Vagina (tissue), 2 donors: ENCODE results near the gene MSI2. TPM values are rescaled to one million over a fixed set of nuclear protein-coding genes. Genes with fewer than 3 reads are reported as not detected.

Experiments used
- DNase-seq, 2 donors: peaks; one replicate each; pipeline ENCODE4 v3.0.0-alpha.2; 2017; ENCODE audit errors: extremely low spot score in 2 of 2
- H3K27ac ChIP-seq: fragments of 200-600 bp; sonication (generic); one replicate; pipeline ENCODE4 v1.5.1; 2019
- H3K27me3 ChIP-seq: fragments of 200-600 bp; sonication (generic); one replicate; pipeline ENCODE4 v1.5.1; 2019
- H3K36me3 ChIP-seq, 2 donors: fragments of 200-600 bp; sonication (generic); one replicate each; pipeline ENCODE4 v1.5.1; 2017 to 2019
- H3K4me1 ChIP-seq: fragments of 200-600 bp; sonication (generic); one replicate; pipeline ENCODE4 v1.5.1; 2019
- H3K4me3 ChIP-seq, 2 donors: fragments of 200-600 bp; sonication (generic); 1 replicate in 1 of 2; 2 replicates in 1 of 2; pipeline ENCODE4 v1.5.1; 2016 to 2019
- H3K9me3 ChIP-seq: fragments of 200-600 bp; sonication (generic); one replicate; pipeline ENCODE4 v1.5.1; 2019
- POLR2A ChIP-seq, 2 donors: fragments of 450-650 bp; IDR thresholded peaks; one replicate each; pipeline ENCODE4 v1.6.1; 2017; ENCODE audit warnings: antibody characterized with exemption in 2 of 2, mild to moderate bottlenecking in 2 of 2, moderate library complexity in 2 of 2
- POLR2AphosphoS5 ChIP-seq, 2 donors: sonication (generic); formaldehyde crosslinking; IDR thresholded peaks; one replicate each; pipeline ENCODE4 v1.9.0; 2017; ENCODE audit warnings: antibody characterized with exemption in 2 of 2, mild to moderate bottlenecking in 2 of 2, low read depth in 1 of 2; ENCODE audit not compliant: insufficient read depth in 1 of 2
- intact Hi-C: fragments of 100-400 bp; cut with DNase I; formaldehyde crosslinking; loops from one replicate; pipeline ENCODE4 v1.15.1; 2023
- total RNA-seq: library from RNA; depleted of rRNA; stranded (reverse); fragments of >200 nt; gene quantifications from one replicate; pipeline ENCODE4 v1.2.3, GENCODE V29; 2016
- TF ChIP-seq, protein P1 (sequence below), 3 experiments: fragments of 450-650 bp in 2 of 3; fragments of 200-600 bp in 1 of 3; sonication (generic) in 1 of 3; IDR thresholded peaks; one replicate each; pipeline ENCODE4 v1.5.1; 2017 to 2019; ENCODE audit warnings: antibody characterized with exemption in 3 of 3, mild to moderate bottlenecking in 2 of 3, moderate library complexity in 2 of 3

The MSI2 gene
- total RNA-seq, 1 donor from 2014 or later: 27.3 TPM

DNA sequence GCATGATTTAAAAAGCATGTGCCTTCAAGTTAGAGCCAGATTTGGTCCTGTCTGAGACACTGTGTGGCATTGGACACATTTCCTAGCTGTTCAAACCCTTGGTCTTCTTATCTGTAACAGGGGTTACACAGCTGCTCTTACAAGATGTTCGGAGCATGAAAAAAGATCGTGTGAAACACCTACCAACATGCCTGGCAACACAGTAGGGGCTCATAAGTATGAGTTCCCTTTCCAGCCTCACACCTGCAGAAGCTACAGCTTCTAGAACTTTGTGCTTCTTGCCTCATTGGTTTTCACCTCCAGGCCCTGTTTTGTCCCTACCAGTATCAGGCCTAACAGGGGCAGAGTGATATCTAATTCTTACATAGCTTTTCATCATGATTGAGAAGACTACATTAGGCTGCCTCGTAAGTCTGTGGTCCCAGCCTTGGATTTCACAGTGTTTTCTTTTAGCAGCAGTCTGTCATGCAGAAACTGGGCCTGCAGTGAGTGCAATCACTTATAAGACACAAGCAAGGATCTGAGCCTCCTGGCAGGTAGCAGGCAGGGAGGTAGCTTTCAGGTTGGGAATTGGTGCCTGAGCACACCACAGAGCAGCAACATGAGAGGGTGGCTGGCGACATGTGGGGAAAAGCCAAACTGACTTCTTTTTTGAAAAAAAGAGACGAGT lies 410.0 kb downstream of the MSI2 start:
- H3K9me3 ChIP-seq: no peaks in the 10 kb centered on the region
- TF ChIP-seq, protein P1, sequence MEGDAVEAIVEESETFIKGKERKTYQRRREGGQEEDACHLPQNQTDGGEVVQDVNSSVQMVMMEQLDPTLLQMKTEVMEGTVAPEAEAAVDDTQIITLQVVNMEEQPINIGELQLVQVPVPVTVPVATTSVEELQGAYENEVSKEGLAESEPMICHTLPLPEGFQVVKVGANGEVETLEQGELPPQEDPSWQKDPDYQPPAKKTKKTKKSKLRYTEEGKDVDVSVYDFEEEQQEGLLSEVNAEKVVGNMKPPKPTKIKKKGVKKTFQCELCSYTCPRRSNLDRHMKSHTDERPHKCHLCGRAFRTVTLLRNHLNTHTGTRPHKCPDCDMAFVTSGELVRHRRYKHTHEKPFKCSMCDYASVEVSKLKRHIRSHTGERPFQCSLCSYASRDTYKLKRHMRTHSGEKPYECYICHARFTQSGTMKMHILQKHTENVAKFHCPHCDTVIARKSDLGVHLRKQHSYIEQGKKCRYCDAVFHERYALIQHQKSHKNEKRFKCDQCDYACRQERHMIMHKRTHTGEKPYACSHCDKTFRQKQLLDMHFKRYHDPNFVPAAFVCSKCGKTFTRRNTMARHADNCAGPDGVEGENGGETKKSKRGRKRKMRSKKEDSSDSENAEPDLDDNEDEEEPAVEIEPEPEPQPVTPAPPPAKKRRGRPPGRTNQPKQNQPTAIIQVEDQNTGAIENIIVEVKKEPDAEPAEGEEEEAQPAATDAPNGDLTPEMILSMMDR (IDR thresholded peaks at IDR 0.05): no peak
- TF ChIP-seq POLR2A (IDR thresholded peaks at IDR 0.05) (no peak), POLR2AphosphoS5 (IDR thresholded peaks at IDR 0.05; ENCODE audit: insufficient read depth in 1 of 2, low read depth in 1 of 2) (no peak)
- intact Hi-C loops: no loop called here
- DNase-seq: peak in 1 of 2 donors; percentile 75
- peaks cover 6% of the 10 kb centered on the region for H3K4me1 ChIP-seq
- H3K27me3 ChIP-seq: no peaks in the 10 kb centered on the region
- H3K36me3 ChIP-seq: no peaks in the 10 kb centered on the region
- no peak overlapping the region for H3K27ac ChIP-seq
- H3K4me3 ChIP-seq: no peak overlapping the region

GRCh38 chr17:57666946-57667345 lies 410.6 kb downstream of the MSI2 start:
- H3K27me3 ChIP-seq: no peaks in the 10 kb centered on the region
- H3K4me1 ChIP-seq: peaks cover 12% of the 10 kb centered on the region
- H3K36me3 ChIP-seq: no peaks in the 10 kb centered on the region
- intact Hi-C loops: no loop called here
- DNase-seq: peak in 1 of 2 donors; percentile 69
- TF ChIP-seq, protein P1 (IDR thresholded peaks at IDR 0.05): no peak
- no peak for TF ChIP-seq POLR2AphosphoS5 (IDR thresholded peaks at IDR 0.05; ENCODE audit: insufficient read depth in 1 of 2, low read depth in 1 of 2)
- TF ChIP-seq POLR2A (IDR thresholded peaks at IDR 0.05): no peak
- no peak overlapping the region for H3K27ac ChIP-seq
- H3K4me3 ChIP-seq: no peak overlapping the region
- no peaks in the 10 kb centered on the region for H3K9me3 ChIP-seq

DNA sequence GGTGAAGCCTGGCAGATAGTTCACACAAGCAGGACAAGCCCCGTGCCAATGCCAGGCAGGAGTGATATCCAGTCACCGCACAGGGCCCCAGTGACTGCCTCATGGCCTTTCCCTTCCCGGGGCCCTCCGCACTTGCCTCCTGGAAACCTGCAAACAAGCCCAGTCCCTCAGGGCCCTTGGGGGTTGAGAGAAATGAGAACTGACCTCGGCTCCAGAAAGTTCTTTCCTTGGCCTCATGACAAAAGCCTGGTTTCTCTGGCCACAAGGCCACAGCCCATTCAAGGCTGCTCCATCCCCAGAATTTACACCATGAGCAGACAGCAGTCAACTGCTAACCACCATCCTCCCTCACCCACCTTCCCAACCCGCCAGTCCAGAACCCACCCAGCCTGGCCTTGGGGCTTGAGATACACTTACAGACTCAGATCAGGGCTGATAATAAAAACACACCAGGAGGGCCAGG lies 411.2 kb downstream of the MSI2 start:
- DNase-seq: peak; percentile 78 to 93
- intact Hi-C loops: no loop called here
- H3K9me3 ChIP-seq: no peaks in the 10 kb centered on the region

GRCh38 chr17:57668332-57668731 lies 412.0 kb downstream of the MSI2 start:
- no peak overlapping the region for H3K27ac ChIP-seq
- peaks cover 13% of the 10 kb centered on the region for H3K4me1 ChIP-seq
- H3K27me3 ChIP-seq: no peaks in the 10 kb centered on the region
- H3K9me3 ChIP-seq: no peaks in the 10 kb centered on the region
- TF ChIP-seq POLR2AphosphoS5 (IDR thresholded peaks at IDR 0.05; ENCODE audit: insufficient read depth in 1 of 2, low read depth in 1 of 2) (no peak), POLR2A (IDR thresholded peaks at IDR 0.05) (no peak)
- TF ChIP-seq, protein P1 (IDR thresholded peaks at IDR 0.05): no peak
- intact Hi-C loops: no loop called here
- H3K36me3 ChIP-seq: no peaks in the 10 kb centered on the region
- H3K4me3 ChIP-seq: no peak overlapping the region
- peak in 1 of 2 donors; percentile 14 for DNase-seq

More for the DNA sequence above, 411.2 kb downstream of the MSI2 start:
- Histone ChIP-seq H3K27ac (no peak overlapping the region), H3K36me3 (no peaks in the 10 kb centered on the region), H3K4me1 (peaks cover 14% of the 10 kb centered on the region), H3K4me3 (no peak overlapping the region), H3K27me3 (no peaks in the 10 kb centered on the region)
- TF ChIP-seq, protein P1 (IDR thresholded peaks at IDR 0.05): no peak
- no peak for TF ChIP-seq POLR2A (IDR thresholded peaks at IDR 0.05)
- TF ChIP-seq POLR2AphosphoS5 (IDR thresholded peaks at IDR 0.05; ENCODE audit: insufficient read depth in 1 of 2, low read depth in 1 of 2): no peak
